Spleen (tissue), 11 donors: ENCODE data around the gene CASTOR1. TPM values are rescaled to one million over a fixed set of nuclear protein-coding genes. Genes with fewer than 3 reads are reported as not detected.

Source experiments
- DNase-seq: peaks from one replicate; pipeline ENCODE4 v3.0.0-alpha.2; 2020
- H3K27ac ChIP-seq, 8 donors: fragments of 200-600 bp; sonication (generic) in 7 of 8; 1 replicate in 4 of 8; 2 replicates in 4 of 8; pipeline versions ENCODE4 v1.5.0 to v1.8.0; 2016 to 2021; ENCODE audit warnings: inconsistent platforms in 4 of 8, mild to moderate bottlenecking in 4 of 8, moderate library complexity in 1 of 8
- H3K27me3 ChIP-seq, 7 donors: fragments of 200-600 bp; sonication (generic) in 6 of 7; replicated peaks in 1 of 7; 1 replicate in 4 of 7; 2 replicates in 3 of 7; pipeline versions ENCODE4 v1.5.0 to v1.8.0; 2016 to 2021; ENCODE audit warnings: inconsistent platforms in 3 of 7, mild to moderate bottlenecking in 1 of 7
- H3K36me3 ChIP-seq, 6 donors: fragments of 200-600 bp; sonication (generic) in 5 of 6; 1 replicate in 4 of 6; 2 replicates in 2 of 6; pipeline versions ENCODE4 v1.5.0 to v1.8.0; 2016 to 2021; ENCODE audit warnings: inconsistent platforms in 2 of 6
- H3K4me1 ChIP-seq, 6 donors: fragments of 200-600 bp; sonication (generic) in 5 of 6; 1 replicate in 3 of 6; 2 replicates in 3 of 6; pipeline versions ENCODE4 v1.5.0 to v1.8.0; 2016 to 2021; ENCODE audit warnings: inconsistent platforms in 3 of 6
- H3K4me3 ChIP-seq, 8 donors: fragments of 200-600 bp; sonication (generic) in 7 of 8; 1 replicate in 4 of 8; 2 replicates in 4 of 8; pipeline versions ENCODE4 v1.5.0 to v1.8.0; 2016 to 2021; ENCODE audit warnings: inconsistent platforms in 4 of 8, mild to moderate bottlenecking in 4 of 8, moderate library complexity in 2 of 8
- H3K9me3 ChIP-seq, 8 donors: fragments of 200-600 bp; sonication (generic) in 7 of 8; 1 replicate in 4 of 8; 2 replicates in 4 of 8; pipeline versions ENCODE4 v1.5.0 to v1.8.0; 2016 to 2021; ENCODE audit warnings: inconsistent platforms in 4 of 8
- CTCF ChIP-seq, 11 experiments: fragments of 200-600 bp in 7 of 11; fragments of 450-650 bp in 4 of 11; sonication (generic) in 4 of 11; IDR thresholded peaks in 8 of 11; conservative IDR thresholded peaks in 3 of 11; 1 replicate in 7 of 11; 2 replicates in 4 of 11; pipeline versions ENCODE4 v1.4.0 to v1.8.0; 2016 to 2021; ENCODE audit warnings: antibody characterized with exemption in 11 of 11, inconsistent platforms in 4 of 11, mild to moderate bottlenecking in 1 of 11
- POLR2A ChIP-seq, 3 donors: fragments of 450-650 bp; IDR thresholded peaks; one replicate each; pipeline ENCODE4 v1.5.1; 2017; ENCODE audit warnings: antibody characterized with exemption in 3 of 3, mild to moderate bottlenecking in 1 of 3
- POLR2AphosphoS5 ChIP-seq, 3 donors: sonication (generic); formaldehyde crosslinking; IDR thresholded peaks; one replicate each; pipeline ENCODE4 v1.5.1; 2017; ENCODE audit warnings: antibody characterized with exemption in 3 of 3
- WGBS, 5 donors: extraction: QIAGEN DNeasy Blood & Tissue Kit in 3 of 5; methylation state at CpG; one replicate each; pipeline versions ENCODE4 v1.1.5 to v1.1.7; 2013 to 2018; 5-methylcytosine and 5-hydroxymethylcytosine counted together
- intact Hi-C: fragments of 100-400 bp; cut with DNase I; formaldehyde crosslinking; loops from one replicate; pipeline ENCODE4 v1.15.0; 2023; ENCODE audit warnings: low total_unique reads
- polyA plus RNA-seq, 3 donors: library from polyadenylated mRNA; stranded (reverse); fragments of 200-250 nt; gene quantifications; one replicate each; pipeline ENCODE4 v1.2.1, GENCODE V29; 2013
- total RNA-seq, 7 donors: library from RNA; depleted of rRNA in 3 of 7; stranded (reverse); fragments of >200 nt in 3 of 7; fragmentation: NEBNext Ultra II Directional in 4 of 7; extraction: Animal tissue kit (Norgen Biotek cat#: 25700) in 4 of 7; gene quantifications; one replicate each; pipeline versions ENCODE4 v1.1.0 to v1.2.1, GENCODE V29; 2016 to 2021
- donor health status: healthy with polysubstance abuse.
- donor health status: DM: no; HTN: no; CAD: no; lungs with moderate emphysema.
- donor health status: DM: no; HTN: no; CAD: no.
- donor health status: Bipolar disorder and iron deficiency.
- donor health status: healthy.
- donor health status: DM: no; HTN: no; CAD: no.
- donor health status: DM: yes; HTN: yes; CAD: no.

Gene CASTOR1
- total and polyA plus RNA-seq, 10 donors: 5.6 to 18.9 (median 12.6) TPM

GRCh38 chr22:30254314-30254713, 35.0 kb downstream of the CASTOR1 start:
- 78 to 92% (median 83%) methylated on average over 4 to 6 of the region's 6 CpGs for WGBS, 5 donors
- H3K27me3 ChIP-seq: peaks cover 0 to 2% (median 0%) of the 10 kb centered on the region in 7 donors
- H3K4me1 ChIP-seq: peaks cover 2 to 79% (median 37%) of the 10 kb centered on the region in 6 donors
- intact Hi-C loops: no loop called here
- H3K36me3 ChIP-seq: no peaks in the 10 kb centered on the region
- no peak overlapping the region for H3K27ac ChIP-seq
- TF ChIP-seq POLR2A (IDR thresholded peaks at IDR 0.05) (no peak), POLR2AphosphoS5 (IDR thresholded peaks at IDR 0.05) (no peak), CTCF (IDR thresholded peaks at IDR 0.05 in 8 of 11, conservative IDR thresholded peaks at IDR 0.05 in 3 of 11) (no peak)
- H3K4me3 ChIP-seq: no peak overlapping the region
- no peak for DNase-seq
- H3K9me3 ChIP-seq: no peaks in the 10 kb centered on the region

- DNase-seq: no peak
- Histone ChIP-seq H3K9me3 (no peaks in the 10 kb centered on the region), H3K4me3 (no peak overlapping the region), H3K27me3 (peaks cover 0 to 12% (median 0%) of the 10 kb centered on the region in 7 donors), H3K4me1 (peaks cover 2 to 82% (median 41%) of the 10 kb centered on the region in 6 donors), H3K36me3 (no peaks in the 10 kb centered on the region), H3K27ac (peak overlapping the region in 4 of 8 donors; percentile 48 to 65 (median 58))
- TF ChIP-seq POLR2AphosphoS5 (IDR thresholded peaks at IDR 0.05) (peak in 1 of 3 donors; percentile 48), CTCF (IDR thresholded peaks at IDR 0.05 in 8 of 11, conservative IDR thresholded peaks at IDR 0.05 in 3 of 11) (no peak), POLR2A (IDR thresholded peaks at IDR 0.05) (no peak)
- intact Hi-C loops: no loop called here
- 21 to 43% (median 32%) methylated on average over 7 to 22 of the region's 22 CpGs for WGBS, 5 donors
These were observed 36.0 kb downstream of the CASTOR1 start for GRCh38 chr22:30253205-30253852.

GRCh38 chr22:30252411-30253204, 36.7 kb downstream of the CASTOR1 start:
- intact Hi-C loops: no loop called here
- H3K27ac ChIP-seq: peak overlapping the region in 5 of 8 donors; percentile 46 to 65 (median 51)
- H3K36me3 ChIP-seq: no peaks in the 10 kb centered on the region
- DNase-seq: peak; percentile 84
- 65 to 69% (median 67%) methylated on average over 19 to 22 of the region's 22 CpGs for WGBS, 5 donors
- peaks cover 2 to 83% (median 45%) of the 10 kb centered on the region in 6 donors for H3K4me1 ChIP-seq
- H3K27me3 ChIP-seq: peaks cover 0 to 19% (median 5%) of the 10 kb centered on the region in 7 donors
- no peak for TF ChIP-seq CTCF (IDR thresholded peaks at IDR 0.05 in 8 of 11, conservative IDR thresholded peaks at IDR 0.05 in 3 of 11)
- TF ChIP-seq POLR2AphosphoS5 (IDR thresholded peaks at IDR 0.05): no peak
- no peak for TF ChIP-seq POLR2A (IDR thresholded peaks at IDR 0.05)
- no peak overlapping the region for H3K4me3 ChIP-seq
- no peaks in the 10 kb centered on the region for H3K9me3 ChIP-seq

- DNase-seq: no peak
- H3K36me3 ChIP-seq: no peaks in the 10 kb centered on the region
- peaks cover 6 to 87% (median 51%) of the 10 kb centered on the region in 6 donors for H3K4me1 ChIP-seq
- H3K27me3 ChIP-seq: peaks cover 0 to 27% (median 12%) of the 10 kb centered on the region in 7 donors
- no peaks in the 10 kb centered on the region for H3K9me3 ChIP-seq
- H3K27ac ChIP-seq: peak overlapping the region in 4 of 8 donors; percentile 12 to 65 (median 55)
- H3K4me3 ChIP-seq: no peak overlapping the region
- 77 to 88% (median 85%) methylated on average over 9 to 10 of the region's 10 CpGs for WGBS, 5 donors
- TF ChIP-seq POLR2AphosphoS5 (IDR thresholded peaks at IDR 0.05) (no peak), POLR2A (IDR thresholded peaks at IDR 0.05) (no peak), CTCF (IDR thresholded peaks at IDR 0.05 in 8 of 11, conservative IDR thresholded peaks at IDR 0.05 in 3 of 11) (no peak)
- intact Hi-C loops: no loop called here
These were observed 37.6 kb downstream of the CASTOR1 start for GRCh38 chr22:30251711-30252110.
